GM19193 (cell line): ENCODE results near the gene JSRP1.

Source experiments
- POLR2A ChIP-seq: IDR thresholded peaks from 4 replicates; pipeline ENCODE4 v1.6.1; 2011; ENCODE audit not compliant: insufficient read depth, insufficient read length; ENCODE audit errors: extremely low read depth

Gene JSRP1

GRCh38 chr19:2273356-2274184 lies 17.4 kb upstream of the JSRP1 start:
- peak; percentile 40 for TF ChIP-seq POLR2A

GRCh38 chr19:2271234-2272103 lies 15.3 kb upstream of the JSRP1 start:
- TF ChIP-seq POLR2A = no peak

- peak; percentile 30 for TF ChIP-seq POLR2A
Measured at GRCh38 chr19:2270423-2271233, 14.4 kb upstream of the JSRP1 start.

- no peak for TF ChIP-seq POLR2A
Measured at GRCh38 chr19:2270157-2270422, 13.9 kb upstream of the JSRP1 start.

DNA sequence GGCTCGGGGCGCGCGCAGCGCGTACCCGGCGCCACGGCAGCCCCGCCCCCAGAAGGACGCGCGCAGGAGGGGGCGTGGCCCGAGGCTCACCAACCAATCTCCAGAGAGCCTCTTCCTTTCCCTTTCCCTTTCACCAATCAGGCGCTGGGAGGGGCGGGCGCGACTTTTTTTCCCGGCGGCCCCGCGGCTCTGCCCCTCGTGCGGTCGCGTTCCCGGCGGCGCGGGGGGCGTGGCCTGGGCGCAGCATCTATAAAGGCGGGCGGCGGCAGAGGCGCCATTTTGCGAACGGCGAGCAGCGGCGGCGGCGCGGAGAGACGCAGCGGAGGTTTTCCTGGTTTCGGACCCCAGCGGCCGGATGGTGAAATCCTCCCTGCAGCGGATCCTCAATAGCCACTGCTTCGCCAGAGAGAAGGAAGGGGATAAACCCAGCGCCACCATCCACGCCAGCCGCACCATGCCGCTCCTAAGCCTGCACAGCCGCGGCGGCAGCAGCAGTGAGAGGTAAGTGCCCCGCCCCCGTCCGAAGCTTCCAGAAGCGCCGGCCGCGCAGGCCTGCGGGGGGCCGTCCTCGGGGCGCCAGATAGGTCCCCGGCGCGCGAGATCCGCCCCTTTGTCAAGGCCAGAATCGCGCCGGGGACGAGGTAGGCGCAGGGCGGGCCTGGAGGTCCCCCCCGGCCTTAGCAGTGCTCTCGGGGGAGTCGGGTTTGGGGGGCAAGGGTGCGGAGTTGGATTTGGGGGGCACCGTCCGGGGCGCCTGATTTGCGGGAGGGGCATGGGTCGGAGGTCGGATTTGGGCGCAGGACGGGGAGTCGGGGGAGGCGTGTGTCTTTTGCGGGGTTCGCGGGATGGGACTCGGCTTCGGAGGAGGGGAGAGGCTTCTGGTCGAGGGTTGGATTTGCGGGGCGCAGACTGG lies 13.3 kb upstream of the JSRP1 start:
- TF ChIP-seq POLR2A = peak; percentile 99

DNA sequence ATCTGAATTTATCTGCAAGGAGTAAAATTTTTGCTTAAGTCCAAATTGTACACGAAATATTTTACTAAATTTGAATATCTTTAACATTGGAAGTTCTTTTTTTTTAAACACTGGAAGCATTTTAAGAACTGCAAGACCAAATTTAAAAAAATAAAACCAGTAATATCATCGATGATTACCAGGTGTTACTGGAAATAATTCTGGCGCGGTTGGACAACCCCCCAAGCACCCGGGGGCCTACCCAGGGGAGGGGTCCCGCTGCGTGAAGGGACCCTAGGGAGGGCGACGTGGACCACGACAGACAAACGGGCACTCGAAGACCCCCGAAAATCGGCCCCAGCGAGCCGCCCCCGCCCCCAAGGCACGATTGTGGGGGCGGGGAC lies 12.6 kb upstream of the JSRP1 start:
- TF ChIP-seq POLR2A = no peak

DNA sequence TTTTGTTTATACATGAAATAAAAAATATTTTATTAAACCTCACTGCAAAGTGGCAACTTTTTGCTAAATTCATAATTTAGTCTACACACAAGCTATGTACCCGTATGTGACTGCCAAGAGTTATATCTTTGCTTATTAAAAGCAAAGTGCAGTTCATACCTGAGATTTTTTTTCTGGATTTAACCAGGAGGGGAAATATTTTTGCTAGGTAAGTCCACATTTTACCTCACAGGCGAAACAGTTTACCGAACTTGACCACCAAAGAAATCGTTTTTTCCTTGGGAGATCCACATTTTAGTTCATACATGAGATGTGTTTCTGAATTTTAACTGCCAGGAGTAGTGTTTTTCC lies 12.2 kb upstream of the JSRP1 start:
- TF ChIP-seq POLR2A = no peak

GRCh38 chr19:2266183-2266993 lies 10.2 kb upstream of the JSRP1 start:
- TF ChIP-seq POLR2A = no peak

DNA sequence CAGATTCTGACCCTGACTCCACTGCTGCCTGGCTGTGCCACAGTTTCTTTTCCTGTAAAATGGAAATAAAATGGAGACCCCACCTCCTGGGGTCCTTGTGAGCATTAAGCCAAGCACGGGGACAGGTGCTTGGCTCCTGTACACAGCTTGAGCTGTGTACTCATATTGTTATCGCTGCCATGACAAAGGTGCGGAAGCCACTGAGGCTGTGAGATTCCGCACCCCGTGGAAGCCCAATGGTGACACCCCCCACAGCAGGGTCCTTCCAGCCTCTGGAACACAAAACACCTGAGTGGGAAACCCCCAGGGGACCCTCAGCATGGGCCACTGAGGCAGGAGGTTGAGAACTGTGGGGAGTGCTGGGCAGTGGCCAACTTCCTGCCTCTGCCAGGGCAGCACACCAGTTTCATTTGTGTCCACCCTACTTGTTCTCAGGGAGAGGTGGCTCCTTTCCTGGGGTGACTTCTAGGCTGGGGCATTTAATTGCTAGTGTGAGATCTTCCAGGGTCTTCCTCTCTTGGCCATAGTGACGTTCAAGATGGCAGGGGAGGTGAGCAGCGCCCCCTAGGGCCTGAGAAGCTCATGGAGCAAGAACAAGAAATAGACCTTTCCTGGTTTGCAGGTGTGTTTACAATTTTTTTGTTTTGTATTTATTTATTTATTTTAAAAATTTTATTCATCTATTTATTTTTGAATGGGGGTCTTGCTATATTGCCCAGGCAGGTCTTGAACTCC lies 5.4 kb upstream of the JSRP1 start:
- no peak for TF ChIP-seq POLR2A

GRCh38 chr19:2260341-2260805 lies 4.2 kb upstream of the JSRP1 start:
- no peak for TF ChIP-seq POLR2A

DNA sequence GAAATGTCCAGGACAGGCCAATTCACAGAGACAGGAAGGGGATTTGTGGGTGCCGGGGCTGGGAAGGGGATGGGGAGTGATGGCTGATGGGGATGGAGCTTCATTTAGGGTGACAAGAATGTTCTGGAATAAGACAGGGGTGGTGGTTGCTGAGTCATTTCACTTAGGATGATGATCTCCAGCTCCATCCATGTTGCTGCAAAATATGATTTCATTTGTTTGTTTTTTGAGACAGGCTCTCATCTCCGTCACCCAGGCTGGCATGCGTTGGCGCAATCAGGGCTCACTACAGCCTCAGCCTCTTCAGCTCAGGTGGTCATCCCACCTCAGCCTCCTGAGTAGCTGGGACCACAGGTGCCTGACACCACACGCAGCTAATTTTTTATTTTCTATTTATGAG lies 3.1 kb upstream of the JSRP1 start:
- no peak for TF ChIP-seq POLR2A

GRCh38 chr19:2255112-2255845 lies 938 bp downstream of the JSRP1 start:
- TF ChIP-seq POLR2A = no peak
